Neural cell (in vitro differentiated cells): Measurements from ENCODE around the gene PRR18. TPM values are rescaled to one million over a fixed set of nuclear protein-coding genes. Genes with fewer than 3 reads are reported as not detected.

Experiments
- H2AFZ ChIP-seq: fragments of 200-600, 300-800 bp; sonication (generic), shearing (Covaris generic); 2 replicates; pipeline ENCODE4 v1.6.0; 2014; ENCODE audit warnings: low read depth, mild to moderate bottlenecking, antibody characterized with exemption, low read length, moderate library complexity
- H3F3A ChIP-seq: fragments of 200-600 bp; shearing (Covaris generic); 2 replicates; pipeline ENCODE4 v1.6.1; 2016; ENCODE audit warnings: mild to moderate bottlenecking, moderate library complexity, mixed read lengths, antibody characterized with exemption, low read length; ENCODE audit not compliant: insufficient read depth, poor library complexity, severe bottlenecking
- H3K27ac ChIP-seq: fragments of 200-600, 300-800 bp; sonication (generic), shearing (Covaris generic); 2 replicates; pipeline ENCODE4 v1.5.1; 2014; ENCODE audit warnings: mild to moderate bottlenecking, low read length, moderate library complexity
- H3K27me3 ChIP-seq: fragments of 300-800, 200-600 bp; sonication (generic), shearing (Covaris generic); 2 replicates; pipeline ENCODE4 v1.6.0; 2014; ENCODE audit warnings: mild to moderate bottlenecking, low read depth, low read length, moderate library complexity; ENCODE audit not compliant: insufficient read depth
- H3K36me3 ChIP-seq: fragments of 300-800, 200-600 bp; sonication (generic), shearing (Covaris generic); 2 replicates; pipeline ENCODE4 v1.5.1; 2014; ENCODE audit warnings: mild to moderate bottlenecking, antibody characterized with exemption, low read length, moderate library complexity; ENCODE audit not compliant: insufficient read depth
- H3K4me2 ChIP-seq: fragments of 300-800, 200-600 bp; sonication (generic), shearing (Covaris generic); 2 replicates; pipeline ENCODE4 v1.6.0; 2014; ENCODE audit warnings: mild to moderate bottlenecking, low read length
- H3K4me3 ChIP-seq: fragments of 300-800, 200-600 bp; sonication (generic), shearing (Covaris generic); 2 replicates; pipeline ENCODE4 v1.5.1; 2014; ENCODE audit warnings: mild to moderate bottlenecking, low read length, moderate library complexity
- H3K79me2 ChIP-seq: fragments of 200-600 bp; shearing (Covaris generic); replicated peaks from 2 replicates; pipeline ENCODE4 v1.6.0; 2014; ENCODE audit warnings: mild to moderate bottlenecking, low read length, moderate library complexity; ENCODE audit not compliant: insufficient read depth
- H3K9ac ChIP-seq: fragments of 300-800, 200-600 bp; sonication (generic), shearing (Covaris generic); 2 replicates; pipeline ENCODE4 v1.6.1; 2016; ENCODE audit warnings: mild to moderate bottlenecking, low read length, mixed read lengths
- H3K9me2 ChIP-seq: fragments of 200-600 bp; shearing (Covaris generic); 2 replicates; pipeline ENCODE4 v1.6.1; 2016; ENCODE audit warnings: mild to moderate bottlenecking, low read length, mixed read lengths; ENCODE audit not compliant: insufficient read depth
- H3K9me3 ChIP-seq: fragments of 200-600, 300-800 bp; sonication (generic), shearing (Covaris generic); 2 replicates; pipeline ENCODE4 v1.6.1; 2016; ENCODE audit warnings: mild to moderate bottlenecking, mixed run types, low read length, moderate library complexity, mixed read lengths
- H4K20me1 ChIP-seq: fragments of 200-600 bp; shearing (Covaris generic); 2 replicates; pipeline ENCODE4 v1.6.1; 2016; ENCODE audit warnings: mild to moderate bottlenecking, mixed run types; ENCODE audit not compliant: insufficient read depth
- CTCF ChIP-seq: fragments of 450-650 bp; IDR thresholded peaks from 2 replicates; pipeline ENCODE4 v1.5.1; 2014; ENCODE audit warnings: antibody characterized with exemption, mild to moderate bottlenecking, moderate library complexity; ENCODE audit not compliant: poor library complexity, severe bottlenecking
- EP300 ChIP-seq: fragments of 450-650 bp; conservative IDR thresholded peaks from 2 replicates; pipeline ENCODE4 v1.6.1; 2014; ENCODE audit warnings: antibody characterized with exemption, mild to moderate bottlenecking, moderate library complexity; ENCODE audit not compliant: poor library complexity, severe bottlenecking
- EZH2 ChIP-seq: fragments of 200-600, 300-800 bp; shearing (Covaris generic), sonication (generic); IDR thresholded peaks from 2 replicates; pipeline ENCODE4 v1.6.1; 2014; ENCODE audit warnings: antibody characterized with exemption, low read length, borderline replicate concordance, mild to moderate bottlenecking; ENCODE audit not compliant: insufficient read depth, poor library complexity, severe bottlenecking
- MXI1 ChIP-seq: fragments of 450-650 bp; conservative IDR thresholded peaks from 2 replicates; pipeline ENCODE4 v1.6.1; 2014; ENCODE audit warnings: antibody characterized with exemption, mild to moderate bottlenecking; ENCODE audit not compliant: poor library complexity, severe bottlenecking
- POLR2AphosphoS5 ChIP-seq: IDR thresholded peaks from 2 replicates; pipeline ENCODE4 v1.6.1; 2012
- RAD21 ChIP-seq: fragments of 450-650 bp; conservative IDR thresholded peaks from 2 replicates; pipeline ENCODE4 v1.6.1; 2014; ENCODE audit warnings: antibody characterized with exemption, mild to moderate bottlenecking, moderate library complexity
- REST ChIP-seq: IDR thresholded peaks from 2 replicates; pipeline ENCODE4 v1.6.1; 2012; ENCODE audit warnings: borderline replicate concordance
- SMC3 ChIP-seq: fragments of 450-650 bp; conservative IDR thresholded peaks from 2 replicates; pipeline ENCODE4 v1.6.1; 2014; ENCODE audit warnings: antibody characterized with exemption, mild to moderate bottlenecking, moderate library complexity; ENCODE audit not compliant: poor library complexity
- TAF1 ChIP-seq: IDR thresholded peaks from 2 replicates; pipeline ENCODE4 v1.6.1; 2012; ENCODE audit warnings: low read depth
- polyA plus RNA-seq: library from polyadenylated mRNA; depleted of rRNA; stranded (reverse); fragments of >200 nt; gene quantifications from 2 replicates; pipeline ENCODE4 v1.2.3, GENCODE V29; 2014

Gene PRR18
- polyA plus RNA-seq, 1 donor from 2014 or later = not detected

GRCh38 chr6:166334878-166335277, 26.7 kb upstream of the PRR18 start:
- Histone ChIP-seq H3K9me3 (no peaks in the 10 kb centered on the region), H3K4me2 (no peak overlapping the region), H3F3A (no peaks in the 10 kb centered on the region), H3K9me2 (no peaks in the 10 kb centered on the region), H3K27me3 (no peaks in the 10 kb centered on the region), H3K79me2 (peaks cover 28% of the 10 kb centered on the region), H3K36me3 (no peaks in the 10 kb centered on the region), H3K9ac (no peak overlapping the region), H2AFZ (no peak overlapping the region), H3K27ac (no peak overlapping the region), H4K20me1 (no peaks in the 10 kb centered on the region), H3K4me3 (no peak overlapping the region)
- no peak for TF ChIP-seq EP300
- no peak for TF ChIP-seq REST
- no peak for TF ChIP-seq TAF1
- no peak for TF ChIP-seq MXI1
- TF ChIP-seq RAD21 = no peak
- no peak for TF ChIP-seq EZH2
- TF ChIP-seq CTCF = no peak
- TF ChIP-seq POLR2AphosphoS5 = no peak
- no peak for TF ChIP-seq SMC3

GRCh38 chr6:166333172-166333995, 25.2 kb upstream of the PRR18 start:
- no peaks in the 10 kb centered on the region for H3K9me2 ChIP-seq
- no peak overlapping the region for H3K27ac ChIP-seq
- no peak overlapping the region for H3K4me2 ChIP-seq
- H3K4me3 ChIP-seq = no peak overlapping the region
- TF ChIP-seq CTCF (no peak), EZH2 (no peak), MXI1 (no peak), REST (no peak), EP300 (no peak), TAF1 (no peak), SMC3 (no peak), POLR2AphosphoS5 (no peak), RAD21 (no peak)
- no peaks in the 10 kb centered on the region for H3F3A ChIP-seq
- H3K27me3 ChIP-seq = no peaks in the 10 kb centered on the region
- no peak overlapping the region for H2AFZ ChIP-seq
- H3K36me3 ChIP-seq = no peaks in the 10 kb centered on the region
- H3K79me2 ChIP-seq = peaks cover 24% of the 10 kb centered on the region
- H3K9me3 ChIP-seq = no peaks in the 10 kb centered on the region
- no peak overlapping the region for H3K9ac ChIP-seq
- H4K20me1 ChIP-seq = no peaks in the 10 kb centered on the region
